ENCODE results near the gene PTPRZ1. TPM values are rescaled to one million over a fixed set of nuclear protein-coding genes. Genes with fewer than 3 reads are reported as not detected.

PTPRZ1 gene
- total and polyA plus RNA-seq, 2 donors (not counting 1 experiment from before 2014, with no cell fraction given), result not detected

- Histone ChIP-seq H3K4me2 (replicated peaks; ENCODE audit: low read depth, low read length, poor library complexity, severe bottlenecking) (no peak overlapping the region), H3K27ac (ENCODE audit: low read length in 2 of 2) (no peak overlapping the region), H3K27me3 (replicated peaks in 1 of 4; ENCODE audit: control extremely low read depth in 1 of 4, control insufficient read depth in 3 of 4, insufficient read depth in 4 of 4, low read length in 3 of 4) (no peaks in the 10 kb centered on the region), H4K20me1 (ENCODE audit: control insufficient read depth, insufficient read depth, low read length, poor library complexity, severe bottlenecking) (no peaks in the 10 kb centered on the region), H3K9ac (ENCODE audit: low read length) (no peak overlapping the region), H2AFZ (ENCODE audit: insufficient read depth, low read depth, low read length, poor library complexity, severe bottlenecking) (no peak overlapping the region), H3K4me1 (ENCODE audit: control insufficient read depth in 2 of 2, insufficient read depth in 2 of 2, low read length in 2 of 2) (no peaks in the 10 kb centered on the region), H3K4me3 (ENCODE audit: control extremely low read depth in 1 of 5, extremely low read depth in 1 of 5, insufficient read depth in 1 of 5, low read depth in 2 of 5, low read length in 4 of 5) (no peak overlapping the region), H3K79me2 (ENCODE audit: control insufficient read depth, insufficient read depth, low read length) (no peaks in the 10 kb centered on the region), H3K9me3 (ENCODE audit: control extremely low read depth in 1 of 3, control insufficient read depth in 2 of 3, insufficient read depth in 1 of 3, low read length in 2 of 3) (no peaks in the 10 kb centered on the region), H3K36me3 (replicated peaks in 1 of 2; ENCODE audit: control extremely low read depth in 1 of 2, control insufficient read depth in 1 of 2, extremely low read depth in 1 of 2, insufficient read depth in 2 of 2, low read length in 1 of 2) (no peaks in the 10 kb centered on the region)
- ChIA-PET CTCF (no interaction called here), POLR2A (no interaction called here)
- no peaks in the 10 kb centered on the region for H3K9me3 Mint-ChIP-seq (ENCODE audit: insufficient read depth)
- DNase-seq (no peak), ATAC-seq (ENCODE audit: low read depth) (no peak)
- intact Hi-C loops (cut with micrococcal nuclease), result no loop called here
- H3K27me3 Mint-ChIP-seq, result no peaks in the 10 kb centered on the region
- H3K27ac Mint-ChIP-seq, result no peak overlapping the region
- no peaks in the 10 kb centered on the region for H3K4me1 Mint-ChIP-seq
- WGBS (ENCODE audit: insufficient coverage), result no CpG with 5 or more reads among the region's 3 CpGs
- TF ChIP-seq CTCF (IDR thresholded peaks at IDR 0.05) (no peak), EZH2 (IDR thresholded peaks at IDR 0.05; ENCODE audit: borderline replicate concordance, insufficient read depth, low read depth, low read length, poor library complexity, severe bottlenecking) (no peak)
- no peak overlapping the region for H3K4me3 Mint-ChIP-seq
Observed at GRCh38 chr7:121919986-121920385, 47.0 kb downstream of the PTPRZ1 start.

- no peak for ATAC-seq (ENCODE audit: low read depth)
- POLR2A ChIA-PET, result no interaction called here
- H3K4me1 ChIP-seq (ENCODE audit: control insufficient read depth in 2 of 2, insufficient read depth in 2 of 2, low read length in 2 of 2), result no peaks in the 10 kb centered on the region
- no peaks in the 10 kb centered on the region for H3K9me3 ChIP-seq (ENCODE audit: control extremely low read depth in 1 of 3, control insufficient read depth in 2 of 3, insufficient read depth in 1 of 3, low read length in 2 of 3)
- no peak overlapping the region for H3K9ac ChIP-seq (ENCODE audit: low read length)
- no peaks in the 10 kb centered on the region for H3K27me3 ChIP-seq (replicated peaks in 1 of 4; ENCODE audit: control extremely low read depth in 1 of 4, control insufficient read depth in 3 of 4, insufficient read depth in 4 of 4, low read length in 3 of 4)
- no peaks in the 10 kb centered on the region for H3K4me1 Mint-ChIP-seq
- H2AFZ ChIP-seq (ENCODE audit: insufficient read depth, low read depth, low read length, poor library complexity, severe bottlenecking), result no peak overlapping the region
- no peak for TF ChIP-seq CTCF (IDR thresholded peaks at IDR 0.05)
- no peak for TF ChIP-seq EZH2 (IDR thresholded peaks at IDR 0.05; ENCODE audit: borderline replicate concordance, insufficient read depth, low read depth, low read length, poor library complexity, severe bottlenecking)
- no peak overlapping the region for H3K27ac Mint-ChIP-seq
- H3K27ac ChIP-seq (ENCODE audit: low read length in 2 of 2), result no peak overlapping the region
- no peaks in the 10 kb centered on the region for H3K27me3 Mint-ChIP-seq
- WGBS (ENCODE audit: insufficient coverage), result no CpG with 5 or more reads among the region's 7 CpGs
- no peaks in the 10 kb centered on the region for H3K9me3 Mint-ChIP-seq (ENCODE audit: insufficient read depth)
- no peaks in the 10 kb centered on the region for H3K36me3 ChIP-seq (replicated peaks in 1 of 2; ENCODE audit: control extremely low read depth in 1 of 2, control insufficient read depth in 1 of 2, extremely low read depth in 1 of 2, insufficient read depth in 2 of 2, low read length in 1 of 2)
- no peaks in the 10 kb centered on the region for H3K79me2 ChIP-seq (ENCODE audit: control insufficient read depth, insufficient read depth, low read length)
- H3K4me3 Mint-ChIP-seq, result no peak overlapping the region
- H3K4me3 ChIP-seq (ENCODE audit: control extremely low read depth in 1 of 5, extremely low read depth in 1 of 5, insufficient read depth in 1 of 5, low read depth in 2 of 5, low read length in 4 of 5), result no peak overlapping the region
- H3K4me2 ChIP-seq (replicated peaks; ENCODE audit: low read depth, low read length, poor library complexity, severe bottlenecking), result no peak overlapping the region
- intact Hi-C loops (cut with micrococcal nuclease), result no loop called here
- no peak for DNase-seq
- CTCF ChIA-PET, result no interaction called here
- no peaks in the 10 kb centered on the region for H4K20me1 ChIP-seq (ENCODE audit: control insufficient read depth, insufficient read depth, low read length, poor library complexity, severe bottlenecking)
Observed at GRCh38 chr7:121924269-121925186, 51.6 kb downstream of the PTPRZ1 start.

Data from B cell (primary cell).